GM12864 (cell line): ENCODE data around the gene SMARCC1.

ENCODE experiments used
- DNase-seq: peaks from one replicate; pipeline ENCODE4 v3.0.0-alpha.2; 2011; ENCODE audit warnings: low read depth
- H3K4me3 ChIP-seq: 2 replicates; pipeline ENCODE4 v1.5.1; 2011; ENCODE audit warnings: mild to moderate bottlenecking, low read depth, low read length, control low read depth
- TF ChIP-seq, protein P1 (sequence below): IDR thresholded peaks from 2 replicates; pipeline ENCODE4 v1.5.1; 2011; ENCODE audit warnings: low read depth, mild to moderate bottlenecking, moderate library complexity, low read length, control low read depth, inconsistent platforms; ENCODE audit errors: missing control alignments

SMARCC1 gene

DNA sequence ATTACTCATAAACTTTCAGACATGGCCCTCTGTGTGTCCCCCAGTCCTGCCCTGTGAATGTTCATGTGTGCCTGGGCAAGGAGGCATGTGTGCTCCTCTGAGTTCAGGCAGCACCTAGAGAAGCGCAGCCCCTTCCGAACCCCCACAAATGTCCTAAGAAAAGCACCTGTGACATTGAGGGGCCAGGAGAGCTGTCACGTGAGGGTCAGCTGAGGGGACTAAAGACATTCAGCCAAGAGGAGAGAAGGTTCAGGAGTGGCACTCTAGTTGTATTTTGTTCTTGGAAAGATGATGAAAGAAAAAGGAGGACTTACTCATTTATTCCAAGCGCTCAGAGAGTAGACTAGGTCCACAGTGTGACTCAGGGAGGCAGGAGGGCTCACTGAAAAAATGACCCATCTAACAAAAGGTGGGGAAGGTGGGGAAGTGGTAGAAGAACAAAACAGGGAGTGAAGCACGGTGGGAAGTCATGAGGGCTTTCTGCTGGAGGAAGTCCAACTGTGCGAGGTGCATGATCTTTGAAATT is 240.0 kb downstream of the SMARCC1 start:
- TF ChIP-seq, protein P1, sequence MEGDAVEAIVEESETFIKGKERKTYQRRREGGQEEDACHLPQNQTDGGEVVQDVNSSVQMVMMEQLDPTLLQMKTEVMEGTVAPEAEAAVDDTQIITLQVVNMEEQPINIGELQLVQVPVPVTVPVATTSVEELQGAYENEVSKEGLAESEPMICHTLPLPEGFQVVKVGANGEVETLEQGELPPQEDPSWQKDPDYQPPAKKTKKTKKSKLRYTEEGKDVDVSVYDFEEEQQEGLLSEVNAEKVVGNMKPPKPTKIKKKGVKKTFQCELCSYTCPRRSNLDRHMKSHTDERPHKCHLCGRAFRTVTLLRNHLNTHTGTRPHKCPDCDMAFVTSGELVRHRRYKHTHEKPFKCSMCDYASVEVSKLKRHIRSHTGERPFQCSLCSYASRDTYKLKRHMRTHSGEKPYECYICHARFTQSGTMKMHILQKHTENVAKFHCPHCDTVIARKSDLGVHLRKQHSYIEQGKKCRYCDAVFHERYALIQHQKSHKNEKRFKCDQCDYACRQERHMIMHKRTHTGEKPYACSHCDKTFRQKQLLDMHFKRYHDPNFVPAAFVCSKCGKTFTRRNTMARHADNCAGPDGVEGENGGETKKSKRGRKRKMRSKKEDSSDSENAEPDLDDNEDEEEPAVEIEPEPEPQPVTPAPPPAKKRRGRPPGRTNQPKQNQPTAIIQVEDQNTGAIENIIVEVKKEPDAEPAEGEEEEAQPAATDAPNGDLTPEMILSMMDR, result no peak

DNA sequence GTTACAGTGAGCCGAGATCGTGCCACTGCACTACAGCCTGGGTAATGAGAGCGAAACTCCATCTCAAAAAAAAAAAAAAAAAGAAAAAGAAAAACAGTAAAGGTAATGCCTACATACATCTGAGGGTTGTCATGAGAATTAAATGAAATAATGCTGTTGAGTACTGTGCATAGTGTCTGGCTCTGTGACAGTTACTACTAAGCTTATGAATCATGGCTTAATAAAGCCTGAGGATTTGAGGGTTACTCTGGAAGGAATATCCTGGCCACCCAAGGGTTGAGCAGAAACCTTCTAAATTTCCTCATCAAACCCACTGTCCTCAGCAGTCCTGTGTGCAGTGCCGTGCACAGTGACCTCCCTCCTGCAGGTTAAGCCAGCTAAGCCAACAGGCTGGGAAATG is 241.4 kb downstream of the SMARCC1 start:
- H3K4me3 ChIP-seq, result no peak overlapping the region
- DNase-seq, result no peak
- TF ChIP-seq, protein P1, result no peak

More for the DNA sequence above, 240.0 kb downstream of the SMARCC1 start:
- DNase-seq, result no peak
- no peak overlapping the region for H3K4me3 ChIP-seq

DNA sequence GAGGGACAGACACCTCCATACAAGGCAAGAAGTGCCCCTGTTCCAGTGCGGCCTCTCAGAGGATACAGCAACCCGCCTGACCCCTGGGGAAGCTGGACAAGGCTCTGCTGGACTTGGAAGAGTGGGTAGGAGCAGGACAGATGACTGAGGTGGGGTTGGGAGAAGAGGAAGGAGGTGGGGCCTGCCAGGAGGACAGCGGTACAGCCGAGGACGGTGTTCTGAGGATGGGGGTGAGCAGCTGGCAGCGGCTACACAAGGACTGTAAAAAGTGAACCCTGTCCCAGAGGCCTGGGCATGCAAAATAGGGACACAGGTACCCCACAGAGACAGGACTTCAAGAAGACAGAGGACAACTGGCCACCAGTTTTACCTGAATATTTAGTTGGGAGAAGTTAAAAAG is 244.7 kb downstream of the SMARCC1 start:
- TF ChIP-seq, protein P1, result no peak
- DNase-seq, result no peak
- no peak overlapping the region for H3K4me3 ChIP-seq

DNA sequence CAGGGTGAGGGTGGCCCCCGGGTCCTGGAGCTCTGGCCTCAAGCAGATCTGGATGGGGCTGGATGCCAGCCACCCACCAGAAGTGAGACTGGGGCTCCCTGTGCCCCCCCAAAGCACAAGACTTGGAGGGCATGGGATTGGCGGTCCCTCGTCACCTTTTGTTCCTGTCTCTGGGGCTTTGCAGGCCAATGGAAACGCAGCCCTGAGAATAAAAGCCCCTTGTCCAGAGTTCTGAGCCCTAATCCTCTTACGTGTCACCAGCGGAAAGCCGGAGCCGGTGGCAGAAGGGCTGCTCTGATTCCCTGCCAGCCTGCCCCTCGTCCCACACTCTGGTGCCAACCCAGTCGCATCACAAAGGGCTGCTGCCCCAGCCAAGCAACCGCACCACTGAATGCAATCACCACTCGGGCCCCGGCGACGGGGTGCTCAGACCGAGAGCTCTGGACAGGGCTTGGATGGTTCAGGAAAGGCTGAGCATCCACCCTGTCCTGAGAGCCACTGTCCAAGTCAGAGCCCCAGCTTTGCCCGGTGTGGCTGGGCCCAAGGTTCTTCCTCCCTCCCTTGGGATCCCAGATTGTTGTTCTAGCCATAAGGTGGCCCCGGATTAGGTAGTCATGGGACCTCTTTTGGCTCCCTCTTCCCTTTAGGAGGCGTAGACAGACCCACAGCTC is 245.3 kb downstream of the SMARCC1 start:
- TF ChIP-seq, protein P1, result no peak
- no peak for DNase-seq
- no peak overlapping the region for H3K4me3 ChIP-seq
